ENCODE measurements around the gene KDM5B. TPM values are rescaled to one million over a fixed set of nuclear protein-coding genes. Genes with fewer than 3 reads are reported as not detected.

The KDM5B gene
- total RNA-seq, 1 donor, result 124 TPM

DNA sequence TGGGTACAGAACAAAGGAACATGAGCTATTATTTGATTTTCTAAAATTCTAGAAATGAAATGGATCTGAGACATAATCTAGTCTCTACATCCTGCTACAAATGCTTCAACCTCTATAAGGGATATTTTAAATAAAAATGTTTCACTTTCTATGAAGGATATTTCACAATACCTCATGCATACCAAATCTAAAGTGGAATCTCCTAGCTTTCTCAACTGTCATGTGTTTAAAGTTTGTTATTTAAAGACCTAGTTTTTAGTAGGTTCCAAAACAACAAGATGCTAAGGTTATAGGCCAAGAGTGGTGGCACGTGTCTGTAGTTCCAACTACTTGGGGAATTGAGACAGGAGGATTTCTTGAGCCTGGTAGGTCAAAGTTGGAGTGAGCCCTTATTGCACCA is 47.6 kb downstream of the KDM5B start:
- Histone ChIP-seq H4K20me1 (ENCODE audit: insufficient read depth, low read length) (peaks cover 10% of the 10 kb centered on the region), H2AFZ (ENCODE audit: low read length) (no peak overlapping the region), H3K27ac (ENCODE audit: low read depth, low read length) (no peak overlapping the region), H3K4me1 (ENCODE audit: insufficient read depth, low read length) (no peaks in the 10 kb centered on the region), H3K4me3 (ENCODE audit: insufficient read depth, low read length) (no peak overlapping the region), H3K9me3 (ENCODE audit: low read depth, low read length) (no peaks in the 10 kb centered on the region), H3K4me2 (ENCODE audit: insufficient read depth, low read length) (no peak overlapping the region), H3K27me3 (ENCODE audit: insufficient read depth, low read length) (no peaks in the 10 kb centered on the region), H3K79me2 (ENCODE audit: insufficient read depth, low read length) (peaks cover 5% of the 10 kb centered on the region), H3K36me3 (ENCODE audit: insufficient read depth, low read length) (peaks cover 87% of the 10 kb centered on the region)
- no peak for DNase-seq (ENCODE audit: insufficient read length, low spot score, missing footprints)
- TF ChIP-seq, protein P1, sequence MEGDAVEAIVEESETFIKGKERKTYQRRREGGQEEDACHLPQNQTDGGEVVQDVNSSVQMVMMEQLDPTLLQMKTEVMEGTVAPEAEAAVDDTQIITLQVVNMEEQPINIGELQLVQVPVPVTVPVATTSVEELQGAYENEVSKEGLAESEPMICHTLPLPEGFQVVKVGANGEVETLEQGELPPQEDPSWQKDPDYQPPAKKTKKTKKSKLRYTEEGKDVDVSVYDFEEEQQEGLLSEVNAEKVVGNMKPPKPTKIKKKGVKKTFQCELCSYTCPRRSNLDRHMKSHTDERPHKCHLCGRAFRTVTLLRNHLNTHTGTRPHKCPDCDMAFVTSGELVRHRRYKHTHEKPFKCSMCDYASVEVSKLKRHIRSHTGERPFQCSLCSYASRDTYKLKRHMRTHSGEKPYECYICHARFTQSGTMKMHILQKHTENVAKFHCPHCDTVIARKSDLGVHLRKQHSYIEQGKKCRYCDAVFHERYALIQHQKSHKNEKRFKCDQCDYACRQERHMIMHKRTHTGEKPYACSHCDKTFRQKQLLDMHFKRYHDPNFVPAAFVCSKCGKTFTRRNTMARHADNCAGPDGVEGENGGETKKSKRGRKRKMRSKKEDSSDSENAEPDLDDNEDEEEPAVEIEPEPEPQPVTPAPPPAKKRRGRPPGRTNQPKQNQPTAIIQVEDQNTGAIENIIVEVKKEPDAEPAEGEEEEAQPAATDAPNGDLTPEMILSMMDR (IDR thresholded peaks at IDR 0.05; ENCODE audit: extremely low read depth, low read depth, low read length), result no peak

GRCh38 chr1:202756391-202756790 is 51.8 kb downstream of the KDM5B start:
- no peak for DNase-seq (ENCODE audit: insufficient read length, low spot score, missing footprints)
- Histone ChIP-seq H3K27me3 (ENCODE audit: insufficient read depth, low read length) (no peaks in the 10 kb centered on the region), H3K4me2 (ENCODE audit: insufficient read depth, low read length) (no peak overlapping the region), H3K4me3 (ENCODE audit: insufficient read depth, low read length) (no peak overlapping the region), H3K27ac (ENCODE audit: low read depth, low read length) (no peak overlapping the region), H3K4me1 (ENCODE audit: insufficient read depth, low read length) (no peaks in the 10 kb centered on the region), H4K20me1 (ENCODE audit: insufficient read depth, low read length) (peaks cover 7% of the 10 kb centered on the region), H3K79me2 (ENCODE audit: insufficient read depth, low read length) (no peaks in the 10 kb centered on the region), H3K36me3 (ENCODE audit: insufficient read depth, low read length) (peaks cover 88% of the 10 kb centered on the region), H2AFZ (ENCODE audit: low read length) (no peak overlapping the region), H3K9me3 (ENCODE audit: low read depth, low read length) (no peaks in the 10 kb centered on the region)
- TF ChIP-seq, protein P1 (IDR thresholded peaks at IDR 0.05; ENCODE audit: extremely low read depth, low read depth, low read length), result no peak

GRCh38 chr1:202754293-202754692 is 53.9 kb downstream of the KDM5B start:
- Histone ChIP-seq H3K79me2 (ENCODE audit: insufficient read depth, low read length) (no peaks in the 10 kb centered on the region), H3K27me3 (ENCODE audit: insufficient read depth, low read length) (no peaks in the 10 kb centered on the region), H3K9me3 (ENCODE audit: low read depth, low read length) (no peaks in the 10 kb centered on the region), H3K27ac (ENCODE audit: low read depth, low read length) (no peak overlapping the region), H4K20me1 (ENCODE audit: insufficient read depth, low read length) (peaks cover 7% of the 10 kb centered on the region), H2AFZ (ENCODE audit: low read length) (no peak overlapping the region), H3K4me2 (ENCODE audit: insufficient read depth, low read length) (no peak overlapping the region), H3K4me1 (ENCODE audit: insufficient read depth, low read length) (no peaks in the 10 kb centered on the region), H3K4me3 (ENCODE audit: insufficient read depth, low read length) (no peak overlapping the region), H3K36me3 (ENCODE audit: insufficient read depth, low read length) (peaks cover 90% of the 10 kb centered on the region)
- no peak for DNase-seq (ENCODE audit: insufficient read length, low spot score, missing footprints)
- TF ChIP-seq, protein P1 (IDR thresholded peaks at IDR 0.05; ENCODE audit: extremely low read depth, low read depth, low read length), result no peak

DNA sequence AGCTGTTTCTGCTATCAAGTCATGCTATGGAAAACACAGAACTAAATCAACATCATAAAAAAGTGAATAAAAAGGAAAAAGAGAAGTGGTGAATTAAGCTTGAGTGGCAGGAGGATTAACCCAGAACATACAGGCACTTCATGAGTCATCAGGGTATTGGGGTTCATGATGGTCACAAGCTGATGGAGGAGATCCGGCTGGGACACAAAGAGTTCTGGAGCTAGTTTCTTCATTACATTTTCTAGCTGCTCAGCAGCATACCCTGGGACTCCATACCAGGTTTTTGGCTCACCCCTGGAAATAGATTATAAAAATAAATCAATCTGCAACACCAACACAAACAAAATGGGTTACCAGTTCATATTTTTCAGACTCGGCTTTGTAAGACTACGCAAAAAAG is 55.4 kb downstream of the KDM5B start:
- H3K4me2 ChIP-seq (ENCODE audit: insufficient read depth, low read length), result no peak overlapping the region
- H3K4me1 ChIP-seq (ENCODE audit: insufficient read depth, low read length), result no peaks in the 10 kb centered on the region
- no peak overlapping the region for H3K4me3 ChIP-seq (ENCODE audit: insufficient read depth, low read length)
- H3K27me3 ChIP-seq (ENCODE audit: insufficient read depth, low read length), result no peaks in the 10 kb centered on the region
- no peaks in the 10 kb centered on the region for H3K79me2 ChIP-seq (ENCODE audit: insufficient read depth, low read length)
- peaks cover 90% of the 10 kb centered on the region for H3K36me3 ChIP-seq (ENCODE audit: insufficient read depth, low read length)
- no peak for DNase-seq (ENCODE audit: insufficient read length, low spot score, missing footprints)
- no peak overlapping the region for H2AFZ ChIP-seq (ENCODE audit: low read length)
- H3K27ac ChIP-seq (ENCODE audit: low read depth, low read length), result no peak overlapping the region
- no peaks in the 10 kb centered on the region for H3K9me3 ChIP-seq (ENCODE audit: low read depth, low read length)
- H4K20me1 ChIP-seq (ENCODE audit: insufficient read depth, low read length), result peaks cover 7% of the 10 kb centered on the region
- TF ChIP-seq, protein P1 (IDR thresholded peaks at IDR 0.05; ENCODE audit: extremely low read depth, low read depth, low read length), result no peak
